OCI-LY1 (cell line): ENCODE measurements around the gene UBE2D1.

Experiments used
- CTCF ChIP-seq: fragments of 200-600 bp; sonication (generic), shearing (Covaris generic); IDR thresholded peaks from 2 replicates; pipeline ENCODE4 v1.5.1; 2017; ENCODE audit warnings: mild to moderate bottlenecking, antibody characterized with exemption, low read length, moderate library complexity, mixed read lengths
- EZH2 ChIP-seq: fragments of 200-600 bp; sonication (generic), shearing (Covaris generic); IDR thresholded peaks from 2 replicates; pipeline ENCODE4 v1.8.0; 2017; ENCODE audit warnings: borderline replicate concordance, mixed run types, mild to moderate bottlenecking, antibody characterized with exemption, low read length, moderate library complexity, mixed read lengths

GRCh38 chr10:58322835-58323209 lies 12.0 kb upstream of the UBE2D1 start:
- TF ChIP-seq CTCF (no peak), EZH2 (no peak)
